WTC11 (cell line): ENCODE data around the gene SNRPD3. TPM values are rescaled to one million over a fixed set of nuclear protein-coding genes. Genes with fewer than 3 reads are reported as not detected.

Source experiments
- ATAC-seq: fragments of 200-7000 bp; cut with Tn5 transposase; 2 replicates; pipeline ENCODE4 v1.10.0; 2021; ENCODE audit warnings: mild to moderate bottlenecking, moderate library complexity
- CTCF ChIA-PET: fragments of 300-600 bp; sonication (Branson Sonifier 250); formaldehyde crosslinking; loops from one replicate; lab custom pipeline; 2021; ENCODE audit warnings: antibody characterized with exemption; lab: Charles Lee
- POLR2A ChIA-PET: fragments of 350-600 bp; sonication (Branson Sonifier 250); formaldehyde crosslinking; loops from one replicate; lab custom pipeline; 2021; ENCODE audit warnings: antibody characterized with exemption; lab: Charles Lee
- DNase-seq: peaks from one replicate; pipeline ENCODE4 v3.0.0; 2021; ENCODE audit warnings: low spot score
- H3K27ac Mint-ChIP-seq: 2 replicates; pipeline ENCODE4 v1.8.0; 2021; ENCODE audit warnings: mixed read lengths
- H3K27me3 Mint-ChIP-seq: 2 replicates; pipeline ENCODE4 v1.8.0; 2021; ENCODE audit warnings: low read depth, mild to moderate bottlenecking, moderate library complexity, mixed read lengths
- H3K36me3 Mint-ChIP-seq: 2 replicates; pipeline ENCODE4 v1.8.0; 2021; ENCODE audit warnings: mixed read lengths
- H3K4me1 Mint-ChIP-seq: 2 replicates; pipeline ENCODE4 v1.8.0; 2022; ENCODE audit warnings: mixed read lengths
- H3K4me3 Mint-ChIP-seq: 2 replicates; pipeline ENCODE4 v1.8.0; 2021; ENCODE audit warnings: mild to moderate bottlenecking, moderate library complexity, mixed read lengths
- H3K9me3 Mint-ChIP-seq: 2 replicates; pipeline ENCODE4 v1.8.0; 2021; ENCODE audit warnings: mixed read lengths
- ETV6 ChIP-seq: sonication (generic); formaldehyde crosslinking; IDR thresholded peaks from 2 replicates; pipeline ENCODE4 v1.8.1; 2022; ENCODE audit warnings: mild to moderate bottlenecking, missing genetic modification reagents
- FOXJ3 ChIP-seq: sonication (generic); formaldehyde crosslinking; IDR thresholded peaks from 2 replicates; pipeline ENCODE4 v1.9.0; 2021; ENCODE audit warnings: missing genetic modification reagents, mild to moderate bottlenecking, borderline replicate concordance
- JAZF1 ChIP-seq: fragments of 250-450 bp; sonication (Bioruptor Pico); IDR thresholded peaks from 2 replicates; pipeline ENCODE4 v1.9.0; 2021; ENCODE audit warnings: moderate library complexity, mild to moderate bottlenecking, inconsistent platforms
- KAT7 ChIP-seq: sonication (generic); formaldehyde crosslinking; IDR thresholded peaks from 2 replicates; pipeline ENCODE4 v1.8.1; 2023; ENCODE audit warnings: missing genetic modification reagents, mild to moderate bottlenecking, borderline replicate concordance
- NFATC4 ChIP-seq: fragments of 250-450 bp; sonication (Bioruptor Pico); IDR thresholded peaks from 2 replicates; pipeline ENCODE4 v1.9.0; 2021; ENCODE audit warnings: mild to moderate bottlenecking
- NFE2L1 ChIP-seq: sonication (generic); formaldehyde crosslinking; IDR thresholded peaks from 2 replicates; pipeline ENCODE4 v1.8.1; 2023; ENCODE audit warnings: missing genetic modification reagents
- RELA ChIP-seq: sonication (generic); formaldehyde crosslinking; IDR thresholded peaks from 2 replicates; pipeline ENCODE4 v1.8.1; 2022; ENCODE audit warnings: missing genetic modification reagents, mild to moderate bottlenecking, borderline replicate concordance
- SOX15 ChIP-seq: fragments of 250-450 bp; sonication (Bioruptor Pico); IDR thresholded peaks from 2 replicates; pipeline ENCODE4 v1.9.0; 2021; ENCODE audit warnings: mild to moderate bottlenecking
- TCF7 ChIP-seq: sonication (generic); formaldehyde crosslinking; IDR thresholded peaks from 2 replicates; pipeline ENCODE4 v1.8.0; 2022; ENCODE audit warnings: mild to moderate bottlenecking, low read depth, missing genetic modification reagents, moderate library complexity
- TEAD4 ChIP-seq: sonication (generic); formaldehyde crosslinking; IDR thresholded peaks from 2 replicates; pipeline ENCODE4 v1.8.0; 2022; ENCODE audit warnings: mild to moderate bottlenecking, missing genetic modification reagents
- TP53 ChIP-seq: sonication (generic); formaldehyde crosslinking; IDR thresholded peaks from 2 replicates; pipeline ENCODE4 v1.8.1; 2023; ENCODE audit warnings: mild to moderate bottlenecking, missing genetic modification reagents
- ZNF423 ChIP-seq: fragments of 250-450 bp; sonication (Bioruptor Pico); IDR thresholded peaks from 2 replicates; pipeline ENCODE4 v2.1.2; 2022; ENCODE audit warnings: mild to moderate bottlenecking, moderate library complexity
- total RNA-seq: library from RNA; stranded (reverse); gene quantifications from 3 replicates; pipeline ENCODE4 v1.2.3, GENCODE V29; 2021
- TF ChIP-seq, protein P1 (sequence below): sonication (generic); formaldehyde crosslinking; IDR thresholded peaks from 2 replicates; pipeline ENCODE4 v1.8.0; 2023; ENCODE audit warnings: missing genetic modification reagents, mild to moderate bottlenecking, borderline replicate concordance
- TF ChIP-seq, protein P2 (sequence below): sonication (generic); formaldehyde crosslinking; IDR thresholded peaks from 2 replicates; pipeline ENCODE4 v1.8.1; 2023; ENCODE audit warnings: mild to moderate bottlenecking, missing genetic modification reagents, moderate library complexity
- TF ChIP-seq, protein P3 (sequence below): sonication (generic); formaldehyde crosslinking; IDR thresholded peaks from 2 replicates; pipeline ENCODE4 v1.8.1; 2022; ENCODE audit warnings: mild to moderate bottlenecking, moderate library complexity, missing genetic modification reagents
- TF ChIP-seq, protein P4 (sequence below): sonication (generic); formaldehyde crosslinking; IDR thresholded peaks from 2 replicates; pipeline ENCODE4 v1.8.1; 2023; ENCODE audit warnings: mild to moderate bottlenecking, missing genetic modification reagents, borderline replicate concordance
- TF ChIP-seq, protein P5 (sequence below): sonication (generic); formaldehyde crosslinking; IDR thresholded peaks from 2 replicates; pipeline ENCODE4 v1.8.0; 2022; ENCODE audit warnings: mild to moderate bottlenecking, missing genetic modification reagents
- TF ChIP-seq, protein P6 (sequence below): fragments of 250-450 bp; sonication (Bioruptor Pico); IDR thresholded peaks from 2 replicates; pipeline ENCODE4 v1.8.0; 2021; ENCODE audit warnings: mild to moderate bottlenecking
- TF ChIP-seq, protein P7 (sequence below): fragments of 250-450 bp; sonication (Bioruptor Pico); IDR thresholded peaks from 2 replicates; pipeline ENCODE4 v1.9.0; 2021; ENCODE audit warnings: mild to moderate bottlenecking

Gene SNRPD3
- total RNA-seq, 1 experiment from 2014 or later = 198 TPM

DNA sequence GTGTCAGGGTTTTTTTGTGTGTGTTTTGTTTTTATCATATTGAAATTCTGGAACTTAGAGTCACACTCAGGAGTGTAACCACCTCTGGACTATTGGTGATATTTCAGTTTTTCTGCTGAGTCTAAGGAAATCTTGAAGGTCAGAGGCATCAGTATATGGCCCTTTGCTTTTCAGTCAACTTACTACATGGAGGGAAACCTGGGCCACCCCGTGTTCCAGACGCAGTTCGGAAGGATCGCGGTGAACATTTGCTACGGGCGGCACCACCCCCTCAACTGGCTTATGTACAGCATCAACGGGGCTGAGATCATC, 40.8 kb upstream of the SNRPD3 start (continued):
- TF ChIP-seq, protein P1, sequence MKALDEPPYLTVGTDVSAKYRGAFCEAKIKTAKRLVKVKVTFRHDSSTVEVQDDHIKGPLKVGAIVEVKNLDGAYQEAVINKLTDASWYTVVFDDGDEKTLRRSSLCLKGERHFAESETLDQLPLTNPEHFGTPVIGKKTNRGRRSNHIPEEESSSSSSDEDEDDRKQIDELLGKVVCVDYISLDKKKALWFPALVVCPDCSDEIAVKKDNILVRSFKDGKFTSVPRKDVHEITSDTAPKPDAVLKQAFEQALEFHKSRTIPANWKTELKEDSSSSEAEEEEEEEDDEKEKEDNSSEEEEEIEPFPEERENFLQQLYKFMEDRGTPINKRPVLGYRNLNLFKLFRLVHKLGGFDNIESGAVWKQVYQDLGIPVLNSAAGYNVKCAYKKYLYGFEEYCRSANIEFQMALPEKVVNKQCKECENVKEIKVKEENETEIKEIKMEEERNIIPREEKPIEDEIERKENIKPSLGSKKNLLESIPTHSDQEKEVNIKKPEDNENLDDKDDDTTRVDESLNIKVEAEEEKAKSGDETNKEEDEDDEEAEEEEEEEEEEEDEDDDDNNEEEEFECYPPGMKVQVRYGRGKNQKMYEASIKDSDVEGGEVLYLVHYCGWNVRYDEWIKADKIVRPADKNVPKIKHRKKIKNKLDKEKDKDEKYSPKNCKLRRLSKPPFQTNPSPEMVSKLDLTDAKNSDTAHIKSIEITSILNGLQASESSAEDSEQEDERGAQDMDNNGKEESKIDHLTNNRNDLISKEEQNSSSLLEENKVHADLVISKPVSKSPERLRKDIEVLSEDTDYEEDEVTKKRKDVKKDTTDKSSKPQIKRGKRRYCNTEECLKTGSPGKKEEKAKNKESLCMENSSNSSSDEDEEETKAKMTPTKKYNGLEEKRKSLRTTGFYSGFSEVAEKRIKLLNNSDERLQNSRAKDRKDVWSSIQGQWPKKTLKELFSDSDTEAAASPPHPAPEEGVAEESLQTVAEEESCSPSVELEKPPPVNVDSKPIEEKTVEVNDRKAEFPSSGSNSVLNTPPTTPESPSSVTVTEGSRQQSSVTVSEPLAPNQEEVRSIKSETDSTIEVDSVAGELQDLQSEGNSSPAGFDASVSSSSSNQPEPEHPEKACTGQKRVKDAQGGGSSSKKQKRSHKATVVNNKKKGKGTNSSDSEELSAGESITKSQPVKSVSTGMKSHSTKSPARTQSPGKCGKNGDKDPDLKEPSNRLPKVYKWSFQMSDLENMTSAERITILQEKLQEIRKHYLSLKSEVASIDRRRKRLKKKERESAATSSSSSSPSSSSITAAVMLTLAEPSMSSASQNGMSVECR = no peak
- TF ChIP-seq, protein P2, sequence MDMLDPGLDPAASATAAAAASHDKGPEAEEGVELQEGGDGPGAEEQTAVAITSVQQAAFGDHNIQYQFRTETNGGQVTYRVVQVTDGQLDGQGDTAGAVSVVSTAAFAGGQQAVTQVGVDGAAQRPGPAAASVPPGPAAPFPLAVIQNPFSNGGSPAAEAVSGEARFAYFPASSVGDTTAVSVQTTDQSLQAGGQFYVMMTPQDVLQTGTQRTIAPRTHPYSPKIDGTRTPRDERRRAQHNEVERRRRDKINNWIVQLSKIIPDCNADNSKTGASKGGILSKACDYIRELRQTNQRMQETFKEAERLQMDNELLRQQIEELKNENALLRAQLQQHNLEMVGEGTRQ (CRISPR knock-in tag) = no peak
- TF ChIP-seq, protein P3, sequence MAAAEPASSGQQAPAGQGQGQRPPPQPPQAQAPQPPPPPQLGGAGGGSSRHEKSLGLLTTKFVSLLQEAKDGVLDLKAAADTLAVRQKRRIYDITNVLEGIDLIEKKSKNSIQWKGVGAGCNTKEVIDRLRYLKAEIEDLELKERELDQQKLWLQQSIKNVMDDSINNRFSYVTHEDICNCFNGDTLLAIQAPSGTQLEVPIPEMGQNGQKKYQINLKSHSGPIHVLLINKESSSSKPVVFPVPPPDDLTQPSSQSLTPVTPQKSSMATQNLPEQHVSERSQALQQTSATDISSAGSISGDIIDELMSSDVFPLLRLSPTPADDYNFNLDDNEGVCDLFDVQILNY (CRISPR knock-in tag) = no peak
- no peak for TF ChIP-seq SOX15
- TF ChIP-seq, protein P4, sequence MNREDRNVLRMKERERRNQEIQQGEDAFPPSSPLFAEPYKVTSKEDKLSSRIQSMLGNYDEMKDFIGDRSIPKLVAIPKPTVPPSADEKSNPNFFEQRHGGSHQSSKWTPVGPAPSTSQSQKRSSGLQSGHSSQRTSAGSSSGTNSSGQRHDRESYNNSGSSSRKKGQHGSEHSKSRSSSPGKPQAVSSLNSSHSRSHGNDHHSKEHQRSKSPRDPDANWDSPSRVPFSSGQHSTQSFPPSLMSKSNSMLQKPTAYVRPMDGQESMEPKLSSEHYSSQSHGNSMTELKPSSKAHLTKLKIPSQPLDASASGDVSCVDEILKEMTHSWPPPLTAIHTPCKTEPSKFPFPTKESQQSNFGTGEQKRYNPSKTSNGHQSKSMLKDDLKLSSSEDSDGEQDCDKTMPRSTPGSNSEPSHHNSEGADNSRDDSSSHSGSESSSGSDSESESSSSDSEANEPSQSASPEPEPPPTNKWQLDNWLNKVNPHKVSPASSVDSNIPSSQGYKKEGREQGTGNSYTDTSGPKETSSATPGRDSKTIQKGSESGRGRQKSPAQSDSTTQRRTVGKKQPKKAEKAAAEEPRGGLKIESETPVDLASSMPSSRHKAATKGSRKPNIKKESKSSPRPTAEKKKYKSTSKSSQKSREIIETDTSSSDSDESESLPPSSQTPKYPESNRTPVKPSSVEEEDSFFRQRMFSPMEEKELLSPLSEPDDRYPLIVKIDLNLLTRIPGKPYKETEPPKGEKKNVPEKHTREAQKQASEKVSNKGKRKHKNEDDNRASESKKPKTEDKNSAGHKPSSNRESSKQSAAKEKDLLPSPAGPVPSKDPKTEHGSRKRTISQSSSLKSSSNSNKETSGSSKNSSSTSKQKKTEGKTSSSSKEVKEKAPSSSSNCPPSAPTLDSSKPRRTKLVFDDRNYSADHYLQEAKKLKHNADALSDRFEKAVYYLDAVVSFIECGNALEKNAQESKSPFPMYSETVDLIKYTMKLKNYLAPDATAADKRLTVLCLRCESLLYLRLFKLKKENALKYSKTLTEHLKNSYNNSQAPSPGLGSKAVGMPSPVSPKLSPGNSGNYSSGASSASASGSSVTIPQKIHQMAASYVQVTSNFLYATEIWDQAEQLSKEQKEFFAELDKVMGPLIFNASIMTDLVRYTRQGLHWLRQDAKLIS = no peak

DNA sequence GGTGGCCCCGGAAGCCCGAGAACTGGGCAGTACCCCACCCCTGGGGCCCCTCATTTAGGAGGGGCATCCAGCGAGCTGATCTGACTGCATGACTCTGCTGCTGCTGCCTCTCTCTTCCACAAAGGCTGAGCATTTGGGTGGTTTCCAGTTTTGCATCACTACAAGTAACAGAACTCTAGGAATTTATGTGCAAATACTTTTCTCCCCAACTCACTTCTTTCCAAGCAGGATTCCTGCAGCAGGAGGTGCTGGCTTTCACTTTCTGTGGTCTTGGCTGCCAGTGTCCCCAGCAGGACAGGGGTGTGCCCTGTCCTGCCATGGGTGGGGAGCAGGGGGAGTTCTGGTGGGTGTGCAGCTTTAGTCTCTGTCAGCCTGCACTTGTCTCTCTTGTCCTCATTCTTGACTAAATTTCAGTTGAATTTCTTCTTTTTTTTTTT, 39.5 kb upstream of the SNRPD3 start:
- POLR2A ChIA-PET = no interaction called here
- H3K4me3 Mint-ChIP-seq = no peak overlapping the region

DNA sequence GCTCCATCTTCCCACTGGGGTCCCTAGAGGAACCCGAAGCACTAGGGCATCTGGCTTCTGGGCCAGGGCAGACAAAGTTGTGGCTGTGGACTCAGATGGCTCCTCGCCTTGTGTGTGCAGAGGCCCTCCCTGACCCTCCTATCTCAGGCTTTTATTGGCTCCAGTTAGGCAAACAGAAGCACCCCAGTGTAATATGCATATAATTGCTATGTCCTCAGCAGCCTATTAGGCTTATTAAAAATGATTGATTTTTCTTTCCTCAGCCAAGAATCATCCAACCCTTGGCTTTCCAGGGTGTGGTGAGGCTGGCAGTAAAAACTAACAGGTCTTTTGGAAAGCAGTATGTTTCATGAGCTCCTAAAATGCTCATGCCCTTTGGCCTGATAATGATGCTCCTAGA, 38.4 kb upstream of the SNRPD3 start:
- peaks cover 3% of the 10 kb centered on the region; the same call in 1 of the 2 replicates for H3K27me3 Mint-ChIP-seq
- no peak overlapping the region for H3K4me3 Mint-ChIP-seq
- no peaks in the 10 kb centered on the region for H3K36me3 Mint-ChIP-seq
- ATAC-seq (no peak), DNase-seq (no peak)
- peaks cover 20% of the 10 kb centered on the region for H3K4me1 Mint-ChIP-seq
- TF ChIP-seq TEAD4 (CRISPR knock-in tag) (no peak), FOXJ3 (no peak), TP53 (CRISPR knock-in tag) (no peak), ETV6 (no peak), TCF7 (CRISPR knock-in tag) (no peak), NFATC4 (CRISPR knock-in tag) (no peak), RELA (CRISPR knock-in tag) (no peak), NFE2L1 (no peak), JAZF1 (CRISPR knock-in tag) (no peak), KAT7 (CRISPR knock-in tag) (no peak)
- TF ChIP-seq, protein P5, sequence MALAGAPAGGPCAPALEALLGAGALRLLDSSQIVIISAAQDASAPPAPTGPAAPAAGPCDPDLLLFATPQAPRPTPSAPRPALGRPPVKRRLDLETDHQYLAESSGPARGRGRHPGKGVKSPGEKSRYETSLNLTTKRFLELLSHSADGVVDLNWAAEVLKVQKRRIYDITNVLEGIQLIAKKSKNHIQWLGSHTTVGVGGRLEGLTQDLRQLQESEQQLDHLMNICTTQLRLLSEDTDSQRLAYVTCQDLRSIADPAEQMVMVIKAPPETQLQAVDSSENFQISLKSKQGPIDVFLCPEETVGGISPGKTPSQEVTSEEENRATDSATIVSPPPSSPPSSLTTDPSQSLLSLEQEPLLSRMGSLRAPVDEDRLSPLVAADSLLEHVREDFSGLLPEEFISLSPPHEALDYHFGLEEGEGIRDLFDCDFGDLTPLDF (CRISPR knock-in tag) = no peak
- TF ChIP-seq, protein P6, sequence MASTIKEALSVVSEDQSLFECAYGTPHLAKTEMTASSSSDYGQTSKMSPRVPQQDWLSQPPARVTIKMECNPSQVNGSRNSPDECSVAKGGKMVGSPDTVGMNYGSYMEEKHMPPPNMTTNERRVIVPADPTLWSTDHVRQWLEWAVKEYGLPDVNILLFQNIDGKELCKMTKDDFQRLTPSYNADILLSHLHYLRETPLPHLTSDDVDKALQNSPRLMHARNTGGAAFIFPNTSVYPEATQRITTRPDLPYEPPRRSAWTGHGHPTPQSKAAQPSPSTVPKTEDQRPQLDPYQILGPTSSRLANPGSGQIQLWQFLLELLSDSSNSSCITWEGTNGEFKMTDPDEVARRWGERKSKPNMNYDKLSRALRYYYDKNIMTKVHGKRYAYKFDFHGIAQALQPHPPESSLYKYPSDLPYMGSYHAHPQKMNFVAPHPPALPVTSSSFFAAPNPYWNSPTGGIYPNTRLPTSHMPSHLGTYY (CRISPR knock-in tag) = no peak
- TF ChIP-seq, protein P7, sequence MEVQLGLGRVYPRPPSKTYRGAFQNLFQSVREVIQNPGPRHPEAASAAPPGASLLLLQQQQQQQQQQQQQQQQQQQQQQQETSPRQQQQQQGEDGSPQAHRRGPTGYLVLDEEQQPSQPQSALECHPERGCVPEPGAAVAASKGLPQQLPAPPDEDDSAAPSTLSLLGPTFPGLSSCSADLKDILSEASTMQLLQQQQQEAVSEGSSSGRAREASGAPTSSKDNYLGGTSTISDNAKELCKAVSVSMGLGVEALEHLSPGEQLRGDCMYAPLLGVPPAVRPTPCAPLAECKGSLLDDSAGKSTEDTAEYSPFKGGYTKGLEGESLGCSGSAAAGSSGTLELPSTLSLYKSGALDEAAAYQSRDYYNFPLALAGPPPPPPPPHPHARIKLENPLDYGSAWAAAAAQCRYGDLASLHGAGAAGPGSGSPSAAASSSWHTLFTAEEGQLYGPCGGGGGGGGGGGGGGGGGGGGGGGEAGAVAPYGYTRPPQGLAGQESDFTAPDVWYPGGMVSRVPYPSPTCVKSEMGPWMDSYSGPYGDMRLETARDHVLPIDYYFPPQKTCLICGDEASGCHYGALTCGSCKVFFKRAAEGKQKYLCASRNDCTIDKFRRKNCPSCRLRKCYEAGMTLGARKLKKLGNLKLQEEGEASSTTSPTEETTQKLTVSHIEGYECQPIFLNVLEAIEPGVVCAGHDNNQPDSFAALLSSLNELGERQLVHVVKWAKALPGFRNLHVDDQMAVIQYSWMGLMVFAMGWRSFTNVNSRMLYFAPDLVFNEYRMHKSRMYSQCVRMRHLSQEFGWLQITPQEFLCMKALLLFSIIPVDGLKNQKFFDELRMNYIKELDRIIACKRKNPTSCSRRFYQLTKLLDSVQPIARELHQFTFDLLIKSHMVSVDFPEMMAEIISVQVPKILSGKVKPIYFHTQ (CRISPR knock-in tag) = no peak
- ChIA-PET POLR2A (no interaction called here), CTCF (interaction anchor here (0.6 to 6.1 kb wide), 7 partner anchors 10 to 100 kb away, joined by 3 to 32 read pairs (median 4); no protein-coding TSS in a partner anchor)
- no peak overlapping the region for H3K27ac Mint-ChIP-seq
- H3K9me3 Mint-ChIP-seq = no peaks in the 10 kb centered on the region

More for the DNA sequence above, 39.5 kb upstream of the SNRPD3 start:
- no peaks in the 10 kb centered on the region for H3K9me3 Mint-ChIP-seq
- H3K4me1 Mint-ChIP-seq = peaks cover 13% of the 10 kb centered on the region
- H3K36me3 Mint-ChIP-seq = no peaks in the 10 kb centered on the region
- CTCF ChIA-PET = interaction anchor here (0.8 to 6.1 kb wide), 3 partner anchors 9 to 99 kb away, joined by 3 to 32 read pairs (median 3); no protein-coding TSS in a partner anchor
- H3K27ac Mint-ChIP-seq = no peak overlapping the region
- DNase-seq (no peak), ATAC-seq (peak; percentile 67)
- TF ChIP-seq ZNF423 (CRISPR knock-in tag) = no peak
- peaks cover 3% of the 10 kb centered on the region; the same call in 1 of the 2 replicates for H3K27me3 Mint-ChIP-seq
